SK-N-SH (cell line): ENCODE measurements around the gene POLR1E. TPM values are rescaled to one million over a fixed set of nuclear protein-coding genes. Genes with fewer than 3 reads are reported as not detected.

ENCODE experiments used
- CTCF ChIA-PET: fragments of 300-600, 350-600 bp; formaldehyde crosslinking; extraction: SDS; loops from one replicate; lab custom pipeline; 2021; lab: Yijun Ruan, JAX
- POLR2A ChIA-PET: fragments of 350-600 bp; sonication (Branson Sonifier 250); formaldehyde crosslinking; extraction: SDS; loops from one replicate; lab custom pipeline; 2020; ENCODE audit warnings: antibody characterized with exemption, inconsistent platforms; lab: Yijun Ruan, JAX
- DNase-seq: peaks from one replicate; pipeline ENCODE4 v3.0.0; 2012
- H2AFZ ChIP-seq: fragments of 200-600 bp; sonication (generic); 2 replicates; pipeline ENCODE4 v1.8.1; 2016; ENCODE audit warnings: antibody characterized with exemption, mild to moderate bottlenecking, low read depth
- H3F3A ChIP-seq: fragments of 200-600 bp; sonication (generic); replicated peaks from 2 replicates; pipeline ENCODE3; 2016; ENCODE audit warnings: antibody characterized with exemption, mild to moderate bottlenecking; ENCODE audit not compliant: insufficient read depth
- H3K27ac ChIP-seq, 2 experiments: fragments of 200-500 bp in 1 of 2; fragments of 200-600 bp in 1 of 2; sonication (Bioruptor generic) in 1 of 2; sonication (generic), shearing (Covaris generic) in 1 of 2; 2 replicates each; pipeline versions ENCODE4 v1.5.1 to v1.6.1; 2014 to 2016; ENCODE audit warnings: low read depth in 2 of 2, inconsistent platforms in 1 of 2, low read length in 1 of 2, mild to moderate bottlenecking in 1 of 2, mixed read lengths in 1 of 2
- H3K27me3 ChIP-seq: fragments of 200-600 bp; sonication (generic), shearing (Covaris generic); 2 replicates; pipeline ENCODE4 v1.6.1; 2016; ENCODE audit warnings: mixed run types; ENCODE audit not compliant: insufficient read depth
- H3K36me3 ChIP-seq, 2 experiments: fragments of 200-500 bp in 1 of 2; fragments of 200-600 bp in 1 of 2; sonication (Bioruptor generic) in 1 of 2; sonication (generic) in 1 of 2; replicated peaks in 1 of 2; 2 replicates each; pipeline versions ENCODE3 to v1.5.1; 2014 to 2016; ENCODE audit warnings: low read length in 1 of 2, mild to moderate bottlenecking in 1 of 2; ENCODE audit not compliant: insufficient read depth in 2 of 2, control insufficient read depth in 1 of 2
- H3K4me1 ChIP-seq, 2 experiments: fragments of 200-500 bp in 1 of 2; fragments of 200-600 bp in 1 of 2; sonication (Bioruptor generic) in 1 of 2; sonication (generic), shearing (Covaris generic) in 1 of 2; 2 replicates each; pipeline versions ENCODE4 v1.5.1 to v1.6.1; 2014 to 2016; ENCODE audit warnings: low read depth in 1 of 2, low read length in 1 of 2, mixed run types in 1 of 2; ENCODE audit not compliant: insufficient read depth in 2 of 2, control insufficient read depth in 1 of 2
- H3K4me2 ChIP-seq: fragments of 200-600 bp; sonication (generic), shearing (Covaris generic); 2 replicates; pipeline ENCODE4 v1.6.1; 2017; ENCODE audit warnings: mixed run types
- H3K4me3 ChIP-seq, 2 experiments: fragments of 200-500 bp in 1 of 2; fragments of 200-600 bp in 1 of 2; sonication (Bioruptor generic) in 1 of 2; sonication (generic), shearing (Covaris generic) in 1 of 2; 2 replicates each; pipeline versions ENCODE4 v1.5.1 to v1.8.1; 2014 to 2016; ENCODE audit warnings: low read depth in 2 of 2, inconsistent platforms in 1 of 2, low read length in 1 of 2, mild to moderate bottlenecking in 1 of 2, mixed read lengths in 1 of 2, moderate library complexity in 1 of 2
- H3K79me2 ChIP-seq: fragments of 200-600 bp; sonication (generic); 2 replicates; pipeline ENCODE4 v1.8.1; 2017; ENCODE audit warnings: mild to moderate bottlenecking; ENCODE audit not compliant: insufficient read depth
- H3K9ac ChIP-seq: fragments of 200-600 bp; sonication (generic); 2 replicates; pipeline ENCODE4 v1.6.1; 2017; ENCODE audit warnings: mixed run types
- H3K9me2 ChIP-seq: fragments of 200-600 bp; sonication (generic); 2 replicates; pipeline ENCODE4 v1.6.1; 2017; ENCODE audit warnings: mixed run types
- H3K9me3 ChIP-seq: fragments of 200-600 bp; sonication (generic); 2 replicates; pipeline ENCODE4 v1.6.1; 2017; ENCODE audit warnings: mixed run types, mild to moderate bottlenecking, moderate library complexity
- H4K20me1 ChIP-seq: fragments of 200-600 bp; sonication (generic); 2 replicates; pipeline ENCODE4 v1.6.1; 2017; ENCODE audit warnings: mild to moderate bottlenecking, mixed run types; ENCODE audit not compliant: insufficient read depth
- CTCF ChIP-seq: fragments of 200-600 bp; sonication (generic); IDR thresholded peaks from 2 replicates; pipeline ENCODE4 v1.6.1; 2017; ENCODE audit warnings: antibody characterized with exemption, mild to moderate bottlenecking, moderate library complexity
- EP300 ChIP-seq, 2 experiments: IDR thresholded peaks; 2 replicates each; pipeline versions ENCODE4 v1.4.0 to v1.6.1; 2012; ENCODE audit warnings: borderline replicate concordance in 1 of 2, low read depth in 1 of 2, low read length in 1 of 2
- FOSL2 ChIP-seq: IDR thresholded peaks from 2 replicates; pipeline ENCODE4 v1.4.0; 2012; ENCODE audit warnings: low read depth, mild to moderate bottlenecking, moderate library complexity, borderline replicate concordance
- FOXM1 ChIP-seq: IDR thresholded peaks from 2 replicates; pipeline ENCODE4 v1.4.0; 2012; ENCODE audit warnings: low read depth, mild to moderate bottlenecking
- IRF3 ChIP-seq: fragments of 150-350 bp; IDR thresholded peaks from 2 replicates; pipeline ENCODE4 v1.6.1; 2016; ENCODE audit warnings: mild to moderate bottlenecking, low read depth, low read length
- JUND ChIP-seq: IDR thresholded peaks from 2 replicates; pipeline ENCODE4 v1.4.0; 2012
- MEF2A ChIP-seq: IDR thresholded peaks from 2 replicates; pipeline ENCODE4 v1.4.0; 2012; ENCODE audit warnings: low read depth, borderline replicate concordance
- MXI1 ChIP-seq: IDR thresholded peaks from 2 replicates; pipeline ENCODE4 v1.6.1; 2012; ENCODE audit warnings: mild to moderate bottlenecking, low read depth, low read length, improper control_type of control experiment
- NFIC ChIP-seq: IDR thresholded peaks from 2 replicates; pipeline ENCODE4 v1.4.0; 2012; ENCODE audit warnings: borderline replicate concordance
- RAD21 ChIP-seq: IDR thresholded peaks from 2 replicates; pipeline ENCODE4 v1.6.1; 2012; ENCODE audit warnings: mild to moderate bottlenecking, low read length
- RCOR1 ChIP-seq: fragments of 150-350 bp; IDR thresholded peaks from 2 replicates; pipeline ENCODE4 v1.6.1; 2017; ENCODE audit warnings: antibody characterized with exemption, low read length
- RFX5 ChIP-seq: IDR thresholded peaks from 2 replicates; pipeline ENCODE4 v1.6.1; 2012; ENCODE audit warnings: mild to moderate bottlenecking, improper control_type of control experiment, low read length
- SMC3 ChIP-seq: IDR thresholded peaks from 2 replicates; pipeline ENCODE4 v1.6.1; 2012; ENCODE audit warnings: low read depth, low read length, improper control_type of control experiment
- TAF1 ChIP-seq: IDR thresholded peaks from 2 replicates; pipeline ENCODE4 v1.6.1; 2012; ENCODE audit warnings: low read depth, mild to moderate bottlenecking, low read length, moderate library complexity, borderline replicate concordance
- TCF12 ChIP-seq: IDR thresholded peaks from 2 replicates; pipeline ENCODE4 v1.4.0; 2012
- TEAD4 ChIP-seq: IDR thresholded peaks from 2 replicates; pipeline ENCODE4 v1.4.0; 2012; ENCODE audit warnings: mild to moderate bottlenecking, borderline replicate concordance; ENCODE audit not compliant: insufficient read depth
- YY1 ChIP-seq: IDR thresholded peaks from 2 replicates; pipeline ENCODE4 v1.4.0; 2012; ENCODE audit warnings: low read depth, mild to moderate bottlenecking
- ZBTB33 ChIP-seq: IDR thresholded peaks from 2 replicates; pipeline ENCODE4 v1.4.0; 2012; ENCODE audit warnings: low read depth, borderline replicate concordance
- WGBS: methylation state at CpG from one replicate; pipeline ENCODE4 v1.1.6; 2017; ENCODE audit warnings: low lambda C conversion rate; 5-methylcytosine and 5-hydroxymethylcytosine counted together
- polyA plus RNA-seq, 3 experiments: library from polyadenylated mRNA; depleted of rRNA; stranded (reverse); fragments of >200 nt; gene quantifications; 2 replicates each; pipeline ENCODE4 v1.2.3, GENCODE V29; 2012
- TF ChIP-seq, protein P1 (sequence below): IDR thresholded peaks from 2 replicates; pipeline ENCODE4; 2012

Gene POLR1E
- polyA plus RNA-seq, 1 of the 3 experiments (the other 2 are of a cell fraction), result 38.8 TPM

DNA sequence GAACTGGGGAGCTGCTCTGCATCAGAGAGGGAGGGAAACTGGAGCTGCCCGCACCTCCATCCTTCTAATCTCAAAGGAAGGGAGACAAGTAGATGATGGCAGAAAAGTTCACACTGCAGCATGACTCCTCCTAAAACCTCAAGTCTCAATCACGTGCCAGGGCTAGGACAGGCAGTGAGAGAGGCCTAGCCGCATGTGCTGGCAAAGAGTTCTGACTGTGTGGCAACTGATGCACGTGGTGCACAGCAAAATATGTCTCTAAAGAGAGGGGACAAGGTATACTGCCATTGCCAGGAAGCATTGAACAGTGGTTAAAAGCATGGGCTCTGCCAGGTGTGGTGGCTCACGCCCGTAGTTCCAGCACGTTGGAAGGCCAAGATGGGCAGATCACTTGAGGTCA, 52.4 kb downstream of the POLR1E start (continued):
- TF ChIP-seq ZBTB33 (no peak), RFX5 (no peak), TAF1 (no peak), TCF12 (no peak), RAD21 (no peak), FOSL2 (no peak), NFIC (no peak), JUND (no peak), SMC3 (no peak)
- TF ChIP-seq, protein P1, sequence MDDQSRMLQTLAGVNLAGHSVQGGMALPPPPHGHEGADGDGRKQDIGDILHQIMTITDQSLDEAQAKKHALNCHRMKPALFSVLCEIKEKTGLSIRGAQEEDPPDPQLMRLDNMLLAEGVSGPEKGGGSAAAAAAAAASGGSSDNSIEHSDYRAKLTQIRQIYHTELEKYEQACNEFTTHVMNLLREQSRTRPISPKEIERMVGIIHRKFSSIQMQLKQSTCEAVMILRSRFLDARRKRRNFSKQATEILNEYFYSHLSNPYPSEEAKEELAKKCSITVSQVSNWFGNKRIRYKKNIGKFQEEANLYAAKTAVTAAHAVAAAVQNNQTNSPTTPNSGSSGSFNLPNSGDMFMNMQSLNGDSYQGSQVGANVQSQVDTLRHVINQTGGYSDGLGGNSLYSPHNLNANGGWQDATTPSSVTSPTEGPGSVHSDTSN, result no peak

DNA sequence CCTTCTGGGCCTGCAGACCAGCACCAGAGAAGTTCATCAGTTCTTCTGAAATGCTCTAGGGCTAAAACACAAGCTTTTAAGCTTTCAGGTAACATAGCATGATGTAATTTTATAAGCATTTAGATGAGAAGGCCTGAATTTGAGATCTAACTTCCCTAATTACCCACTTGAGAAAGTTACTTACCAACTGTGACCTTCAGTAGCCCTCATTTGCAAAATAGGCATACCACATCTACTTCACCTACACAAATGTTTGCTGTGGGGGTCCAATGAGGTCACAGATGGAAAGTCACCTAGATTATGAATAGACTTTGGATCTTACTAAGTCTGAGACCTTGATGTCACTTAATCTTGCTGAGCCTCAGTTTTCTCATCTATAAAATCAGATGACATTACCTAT, 53.9 kb downstream of the POLR1E start:
- H2AFZ ChIP-seq, result no peak overlapping the region
- H3K79me2 ChIP-seq, result no peaks in the 10 kb centered on the region
- DNase-seq, result no peak
- H3K9me3 ChIP-seq, result no peaks in the 10 kb centered on the region
- no peak overlapping the region for H3K4me2 ChIP-seq
- H3K9me2 ChIP-seq, result no peaks in the 10 kb centered on the region
- ChIA-PET POLR2A (no interaction called here), CTCF (no interaction called here)
- H3K27me3 ChIP-seq, result no peaks in the 10 kb centered on the region
- peaks cover 8 to 26% of the 10 kb centered on the region in 2 experiments for H3K36me3 ChIP-seq
- no peaks in the 10 kb centered on the region for H3F3A ChIP-seq
- no peak for TF ChIP-seq JUND
- no peak for TF ChIP-seq TEAD4
- TF ChIP-seq MEF2A, result no peak
- TF ChIP-seq CTCF, result no peak
- H3K4me3 ChIP-seq, result no peak overlapping the region
- H3K27ac ChIP-seq, result no peak overlapping the region
- no peak overlapping the region for H3K9ac ChIP-seq
- no peaks in the 10 kb centered on the region for H3K4me1 ChIP-seq
- H4K20me1 ChIP-seq, result no peaks in the 10 kb centered on the region

DNA sequence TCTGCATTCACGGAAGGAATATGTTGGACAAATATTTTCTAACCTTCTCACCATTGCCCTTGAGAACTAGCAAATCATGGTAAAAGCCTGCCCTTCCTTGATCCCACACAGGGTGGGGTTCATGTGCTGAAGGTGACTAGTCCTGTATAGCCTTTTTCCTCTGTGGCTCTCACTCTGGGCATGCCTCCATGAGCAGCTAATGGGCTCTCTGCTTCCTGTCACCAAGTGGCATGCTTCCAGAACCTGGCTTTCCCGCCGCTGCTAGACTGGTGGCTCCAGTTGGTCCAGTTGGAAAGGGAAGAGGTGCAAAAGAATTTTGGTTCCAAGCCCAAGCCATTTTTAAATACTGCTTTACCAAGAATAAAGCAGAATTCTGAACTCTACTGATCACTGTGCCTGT, 54.9 kb downstream of the POLR1E start:
- H3K9ac ChIP-seq, result no peak overlapping the region
- 94% methylated on average over 3 of the region's 3 CpGs for WGBS
- H4K20me1 ChIP-seq, result no peaks in the 10 kb centered on the region
- no peaks in the 10 kb centered on the region for H3K9me3 ChIP-seq
- H3K79me2 ChIP-seq, result no peaks in the 10 kb centered on the region
- H3K27ac ChIP-seq, result no peak overlapping the region
- H3K9me2 ChIP-seq, result no peaks in the 10 kb centered on the region
- DNase-seq, result no peak
- no peaks in the 10 kb centered on the region for H3F3A ChIP-seq
- H3K27me3 ChIP-seq, result no peaks in the 10 kb centered on the region
- peaks cover 8 to 25% of the 10 kb centered on the region in 2 experiments for H3K36me3 ChIP-seq
- H3K4me1 ChIP-seq, result no peaks in the 10 kb centered on the region
- no peak overlapping the region for H3K4me2 ChIP-seq
- POLR2A ChIA-PET, result no interaction called here
- H3K4me3 ChIP-seq, result no peak overlapping the region
- CTCF ChIA-PET, result no interaction called here
- no peak overlapping the region for H2AFZ ChIP-seq
- TF ChIP-seq RAD21 (no peak), TAF1 (no peak), FOXM1 (no peak), IRF3 (no peak), YY1 (no peak), CTCF (no peak), NFIC (no peak), MXI1 (no peak), TCF12 (no peak), FOSL2 (no peak), MEF2A (no peak), EP300 (IDR thresholded peaks at IDR 0.05; ENCODE audit: borderline replicate concordance in 1 of 2, low read depth in 1 of 2, low read length in 1 of 2) (no peak), RCOR1 (no peak)
